HCT116 (cell line): ENCODE measurements around the gene CXCL5. TPM values are rescaled to one million over a fixed set of nuclear protein-coding genes. Genes with fewer than 3 reads are reported as not detected.

Experiments
- ATAC-seq: fragments of 200-7000 bp; cut with Tn5 transposase; 2 replicates; pipeline ENCODE4 v1.9.1; 2020; ENCODE audit warnings: mild to moderate bottlenecking, moderate library complexity
- BruUV-seq: library from RNA; stranded (reverse); fragments of 400-500 nt; replicated peaks from 2 replicates; lab custom pipeline; 2021; lab: Mats Ljungman, UMichigan
- CTCF ChIA-PET: fragments of 300-600 bp; sonication (Branson Sonifier 250); formaldehyde crosslinking; loops from one replicate; lab custom pipeline; 2021; ENCODE audit warnings: antibody characterized with exemption; lab: Charles Lee
- POLR2A ChIA-PET: fragments of 300-600, 350-600 bp; sonication (Branson Sonifier 250); formaldehyde crosslinking; loops from one replicate; lab custom pipeline; 2021; ENCODE audit warnings: antibody characterized with exemption; lab: Charles Lee
- RAD21 ChIA-PET, 2 experiments: fragments of 300-600 bp; sonication (Branson Sonifier 250); formaldehyde crosslinking; loops; one replicate each; lab custom pipeline; 2023; ENCODE audit warnings: low total read pairs in 2 of 2; ENCODE audit not compliant: uncharacterized antibody in 2 of 2, unreplicated experiment in 2 of 2, low non-redundant PET in 1 of 2; lab: Charles Lee
- DNase-seq: peaks from one replicate; pipeline ENCODE4 v3.0.0-alpha.2; 2010; ENCODE audit warnings: low read depth, low spot score
- H2AFZ ChIP-seq: fragments of 200-600 bp; shearing (Covaris generic), sonication (generic); 2 replicates; pipeline ENCODE4 v1.6.1; 2017; ENCODE audit warnings: low read depth, mixed run types, mixed read lengths, antibody characterized with exemption, low read length; ENCODE audit not compliant: poor library complexity, severe bottlenecking
- H3K27ac ChIP-seq: 2 replicates; pipeline ENCODE4 v1.5.1; 2012; ENCODE audit warnings: low read depth, low read length
- H3K27me3 ChIP-seq: fragments of 200-600 bp; sonication (generic); 2 replicates; pipeline ENCODE4 v1.6.1; 2016; ENCODE audit warnings: mixed run types, low read length, mixed read lengths; ENCODE audit not compliant: insufficient read depth
- H3K36me3 ChIP-seq, 2 experiments: fragments of 200-500 bp in 1 of 2; fragments of 200-600 bp in 1 of 2; sonication (Bioruptor generic) in 1 of 2; sonication (generic) in 1 of 2; 2 replicates each; pipeline versions ENCODE4 v1.5.1 to v1.6.1; 2014 to 2016; ENCODE audit warnings: low read length in 2 of 2, inconsistent platforms in 1 of 2, mixed read lengths in 1 of 2, mixed run types in 1 of 2; ENCODE audit not compliant: insufficient read depth in 2 of 2, control insufficient read depth in 1 of 2
- H3K4me1 ChIP-seq, 2 experiments: fragments of 200-600 bp in 1 of 2; sonication (generic) in 1 of 2; 2 replicates each; pipeline versions ENCODE4 v1.5.1 to v1.6.1; 2012 to 2017; ENCODE audit warnings: low read length in 2 of 2, inconsistent platforms in 1 of 2, mild to moderate bottlenecking in 1 of 2, mixed read lengths in 1 of 2, mixed run types in 1 of 2, moderate library complexity in 1 of 2; ENCODE audit not compliant: insufficient read depth in 2 of 2, control insufficient read depth in 1 of 2
- H3K4me2 ChIP-seq: fragments of 200-600 bp; sonication (generic); 2 replicates; pipeline ENCODE4 v1.6.1; 2017; ENCODE audit warnings: mixed run types, low read length, mixed read lengths
- H3K4me3 ChIP-seq, 2 experiments: fragments of 200-600 bp in 1 of 2; sonication (generic) in 1 of 2; replicated peaks in 1 of 2; 2 replicates each; pipeline ENCODE4 v1.5.1; 2011 to 2016; ENCODE audit warnings: low read length in 2 of 2, control low read depth in 1 of 2, low read depth in 1 of 2, mild to moderate bottlenecking in 1 of 2, mixed read lengths in 1 of 2, mixed run types in 1 of 2
- H3K79me2 ChIP-seq: fragments of 200-600 bp; sonication (generic); 2 replicates; pipeline ENCODE4 v1.6.1; 2017; ENCODE audit warnings: mild to moderate bottlenecking, mixed run types, low read length, moderate library complexity, mixed read lengths; ENCODE audit not compliant: insufficient read depth
- H3K9ac ChIP-seq: fragments of 200-600 bp; sonication (generic); 2 replicates; pipeline ENCODE4 v1.6.1; 2016; ENCODE audit warnings: low read length, mixed read lengths
- H3K9me2 ChIP-seq: fragments of 200-600 bp; sonication (generic), shearing (Covaris generic); 2 replicates; pipeline ENCODE4 v1.6.1; 2017; ENCODE audit warnings: mixed run types, mild to moderate bottlenecking, moderate library complexity; ENCODE audit not compliant: insufficient read depth
- H3K9me3 ChIP-seq, 2 experiments: fragments of 200-500 bp in 1 of 2; fragments of 200-600 bp in 1 of 2; sonication (Bioruptor generic) in 1 of 2; sonication (generic) in 1 of 2; 2 replicates each; pipeline ENCODE4 v1.6.1; 2014 to 2017; ENCODE audit warnings: low read length in 2 of 2, mixed read lengths in 2 of 2, inconsistent platforms in 1 of 2, low read depth in 1 of 2, mild to moderate bottlenecking in 1 of 2, mixed run types in 1 of 2, moderate library complexity in 1 of 2; ENCODE audit not compliant: control insufficient read depth in 1 of 2, insufficient read depth in 1 of 2
- H4K20me1 ChIP-seq: fragments of 200-600 bp; sonication (generic), shearing (Covaris generic); 2 replicates; pipeline ENCODE4 v1.6.1; 2017; ENCODE audit warnings: mixed run types, mild to moderate bottlenecking, moderate library complexity; ENCODE audit not compliant: insufficient read depth
- CEBPB ChIP-seq: IDR thresholded peaks from 2 replicates; pipeline ENCODE4 v1.6.1; 2012; ENCODE audit warnings: low read depth
- EGR1 ChIP-seq: IDR thresholded peaks from 2 replicates; pipeline ENCODE4 v1.6.1; 2012; ENCODE audit warnings: low read depth
- ELF1 ChIP-seq: IDR thresholded peaks from 2 replicates; pipeline ENCODE4 v1.6.1; 2012; ENCODE audit warnings: low read depth, borderline replicate concordance
- EZH2 ChIP-seq: fragments of 200-600 bp; sonication (generic); IDR thresholded peaks from 2 replicates; pipeline ENCODE4 v1.6.1; 2017; ENCODE audit warnings: antibody characterized with exemption, mixed run types
- RAD21 ChIP-seq: IDR thresholded peaks from 2 replicates; pipeline ENCODE4 v1.6.1; 2012; ENCODE audit warnings: low read depth, mild to moderate bottlenecking
- SIN3A ChIP-seq: IDR thresholded peaks from 2 replicates; pipeline ENCODE4 v1.6.1; 2012; ENCODE audit warnings: low read depth
- YY1 ChIP-seq: IDR thresholded peaks from 2 replicates; pipeline ENCODE4 v1.6.1; 2011; ENCODE audit warnings: low read length, low read depth, moderate library complexity, mild to moderate bottlenecking; ENCODE audit not compliant: insufficient replicate concordance; ENCODE audit errors: extremely low read depth
- intact Hi-C: fragments of 100-400 bp; cut with micrococcal nuclease; formaldehyde crosslinking; loops from 2 replicates; pipeline ENCODE4 v1.10.0; 2022
- total RNA-seq: library from RNA; stranded (reverse); gene quantifications from one replicate; pipeline ENCODE4 v1.2.1, GENCODE V29; 2021; ENCODE audit not compliant: unreplicated experiment
- TF ChIP-seq, protein P1 (sequence below): IDR thresholded peaks from 2 replicates; pipeline ENCODE4 v1.6.1; 2012
- TF ChIP-seq, protein P2 (sequence below), 3 experiments: fragments of 200-600 bp in 1 of 3; sonication (generic) in 1 of 3; IDR thresholded peaks in 2 of 3; conservative IDR thresholded peaks in 1 of 3; 2 replicates each; pipeline ENCODE4 v1.5.1; 2012 to 2017; ENCODE audit warnings: low read depth in 2 of 3, low read length in 2 of 3, antibody characterized with exemption in 1 of 3, borderline replicate concordance in 1 of 3, control low read depth in 1 of 3, mild to moderate bottlenecking in 1 of 3, mixed read lengths in 1 of 3, mixed run types in 1 of 3, moderate library complexity in 1 of 3; ENCODE audit not compliant: insufficient read depth in 1 of 3
- TF ChIP-seq, protein P3 (sequence below): IDR thresholded peaks from 2 replicates; pipeline ENCODE4 v1.6.1; 2012

The CXCL5 gene
- total RNA-seq, 1 experiment from 2014 or later: not detected

DNA sequence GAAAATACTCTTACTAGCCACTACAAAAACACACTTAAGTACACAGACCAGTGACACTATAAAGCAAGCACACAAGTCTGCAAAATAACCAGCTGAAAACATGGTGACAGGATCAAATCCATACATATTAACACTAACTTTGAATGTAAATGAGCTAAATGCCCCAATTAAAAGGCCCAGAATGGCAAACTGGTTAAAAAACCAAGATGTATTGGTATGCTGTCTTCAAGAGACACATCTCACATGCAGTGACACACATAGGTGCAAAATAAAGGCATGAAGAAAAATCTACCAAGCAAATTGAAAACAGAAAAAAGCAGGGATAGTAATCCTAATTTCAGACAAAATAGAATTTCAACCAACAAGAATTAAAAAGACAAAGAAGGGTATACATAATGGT is 27.5 kb downstream of the CXCL5 start:
- intact Hi-C loops: no loop called here
- Histone ChIP-seq H3K9ac (no peak overlapping the region), H2AFZ (no peak overlapping the region), H3K27me3 (no peaks in the 10 kb centered on the region), H3K4me2 (no peak overlapping the region), H3K27ac (no peak overlapping the region), H3K4me3 (no peak overlapping the region), H3K36me3 (no peaks in the 10 kb centered on the region), H3K4me1 (no peaks in the 10 kb centered on the region), H4K20me1 (no peaks in the 10 kb centered on the region), H3K9me2 (no peaks in the 10 kb centered on the region), H3K9me3 (0 out of 4 replicates have a peak, but pooled peaks cover 0 to 5% of the 10 kb centered on the region in 2 experiments), H3K79me2 (no peaks in the 10 kb centered on the region)
- RAD21 ChIA-PET: no interaction called here
- POLR2A ChIA-PET: no interaction called here
- no TSS peak for BruUV-seq
- TF ChIP-seq, protein P1, sequence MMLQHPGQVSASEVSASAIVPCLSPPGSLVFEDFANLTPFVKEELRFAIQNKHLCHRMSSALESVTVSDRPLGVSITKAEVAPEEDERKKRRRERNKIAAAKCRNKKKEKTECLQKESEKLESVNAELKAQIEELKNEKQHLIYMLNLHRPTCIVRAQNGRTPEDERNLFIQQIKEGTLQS: no peak
- no peak for TF ChIP-seq EGR1
- no peak for TF ChIP-seq ELF1
- no peak for TF ChIP-seq CEBPB
- TF ChIP-seq, protein P2, sequence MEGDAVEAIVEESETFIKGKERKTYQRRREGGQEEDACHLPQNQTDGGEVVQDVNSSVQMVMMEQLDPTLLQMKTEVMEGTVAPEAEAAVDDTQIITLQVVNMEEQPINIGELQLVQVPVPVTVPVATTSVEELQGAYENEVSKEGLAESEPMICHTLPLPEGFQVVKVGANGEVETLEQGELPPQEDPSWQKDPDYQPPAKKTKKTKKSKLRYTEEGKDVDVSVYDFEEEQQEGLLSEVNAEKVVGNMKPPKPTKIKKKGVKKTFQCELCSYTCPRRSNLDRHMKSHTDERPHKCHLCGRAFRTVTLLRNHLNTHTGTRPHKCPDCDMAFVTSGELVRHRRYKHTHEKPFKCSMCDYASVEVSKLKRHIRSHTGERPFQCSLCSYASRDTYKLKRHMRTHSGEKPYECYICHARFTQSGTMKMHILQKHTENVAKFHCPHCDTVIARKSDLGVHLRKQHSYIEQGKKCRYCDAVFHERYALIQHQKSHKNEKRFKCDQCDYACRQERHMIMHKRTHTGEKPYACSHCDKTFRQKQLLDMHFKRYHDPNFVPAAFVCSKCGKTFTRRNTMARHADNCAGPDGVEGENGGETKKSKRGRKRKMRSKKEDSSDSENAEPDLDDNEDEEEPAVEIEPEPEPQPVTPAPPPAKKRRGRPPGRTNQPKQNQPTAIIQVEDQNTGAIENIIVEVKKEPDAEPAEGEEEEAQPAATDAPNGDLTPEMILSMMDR (IDR thresholded peaks at IDR 0.05 in 2 of 3, conservative IDR thresholded peaks at IDR 0.05 in 1 of 3; ENCODE audit: borderline replicate concordance in 1 of 3, insufficient read depth in 1 of 3, low read depth in 2 of 3, low read length in 2 of 3): no peak
- no peak for TF ChIP-seq RAD21
- no peak for TF ChIP-seq SIN3A
- TF ChIP-seq YY1: no peak
- TF ChIP-seq, protein P3, sequence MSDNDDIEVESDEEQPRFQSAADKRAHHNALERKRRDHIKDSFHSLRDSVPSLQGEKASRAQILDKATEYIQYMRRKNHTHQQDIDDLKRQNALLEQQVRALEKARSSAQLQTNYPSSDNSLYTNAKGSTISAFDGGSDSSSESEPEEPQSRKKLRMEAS: no peak
- TF ChIP-seq EZH2: no peak
- CTCF ChIA-PET: no interaction called here
- no peak for ATAC-seq
- DNase-seq: no peak
